GM12864 (cell line): ENCODE results near the gene PTPN5.
"Not testable (repeated sequence)": the region's sequence is repeated elsewhere in the genome, so short reads cannot be mapped to it uniquely, and the experiment has no call there.

Source experiments
- DNase-seq: peaks from one replicate; pipeline ENCODE4 v3.0.0-alpha.2; 2011; ENCODE audit warnings: low read depth
- H3K4me3 ChIP-seq: 2 replicates; pipeline ENCODE4 v1.5.1; 2011; ENCODE audit warnings: mild to moderate bottlenecking, low read depth, low read length, control low read depth
- CTCF ChIP-seq: IDR thresholded peaks from 2 replicates; pipeline ENCODE4 v1.5.1; 2011; ENCODE audit warnings: low read depth, mild to moderate bottlenecking, moderate library complexity, low read length, control low read depth, inconsistent platforms; ENCODE audit errors: missing control alignments

PTPN5 gene

GRCh38 chr11:18791207-18791968, at the start of gene PTPN5:
Gene PTPN5, minus strand, starts transcription at chr11:18791798. Its CDS starts 19,840 bp downstream, at chr11:18771958.
- H3K4me3 ChIP-seq, result no peak within 1 kb of the TSS
- DNase-seq, result no peak
- TF ChIP-seq CTCF, result no peak

- TF ChIP-seq CTCF, result no peak
- H3K4me3 ChIP-seq, result no peak overlapping the region
- no peak for DNase-seq
Observed at GRCh38 chr11:18836417-18836816, 44.8 kb upstream of the PTPN5 start.

- no peak overlapping the region for H3K4me3 ChIP-seq
- TF ChIP-seq CTCF, result no peak
- no peak for DNase-seq
Observed at GRCh38 chr11:18834754-18835466, 43.3 kb upstream of the PTPN5 start.

GRCh38 chr11:18820160-18820559, 28.6 kb upstream of the PTPN5 start:
- DNase-seq, H3K4me3 ChIP-seq: not testable (repeated sequence)

- TF ChIP-seq CTCF, result no peak
- H3K4me3 ChIP-seq, result no peak overlapping the region
- no peak for DNase-seq
Observed at GRCh38 chr11:18804199-18804999, 12.8 kb upstream of the PTPN5 start.

GRCh38 chr11:18802381-18803257, 11.0 kb upstream of the PTPN5 start:
- TF ChIP-seq CTCF, result peak; percentile 63
- DNase-seq, result peak; percentile 34
- no peak overlapping the region for H3K4me3 ChIP-seq
